Prostate gland (tissue), 2 donors: ENCODE measurements around the gene BRINP2.

ENCODE experiments used
- POLR2A ChIP-seq: fragments of 450-650 bp; IDR thresholded peaks from one replicate; pipeline ENCODE4 v1.6.1; 2016; ENCODE audit warnings: antibody characterized with exemption, mild to moderate bottlenecking
- POLR2AphosphoS5 ChIP-seq: sonication (generic); formaldehyde crosslinking; IDR thresholded peaks from one replicate; pipeline ENCODE4 v1.6.1; 2017; ENCODE audit warnings: antibody characterized with exemption
- TF ChIP-seq, protein P1 (sequence below), 4 experiments: fragments of 200-600 bp in 2 of 4; fragments of 450-650 bp in 2 of 4; sonication (generic) in 2 of 4; IDR thresholded peaks; 1 replicate in 3 of 4; 2 replicates in 1 of 4; pipeline ENCODE4 v1.5.1; 2016 to 2019; ENCODE audit warnings: antibody characterized with exemption in 4 of 4, mild to moderate bottlenecking in 2 of 4, moderate library complexity in 2 of 4

DNA sequence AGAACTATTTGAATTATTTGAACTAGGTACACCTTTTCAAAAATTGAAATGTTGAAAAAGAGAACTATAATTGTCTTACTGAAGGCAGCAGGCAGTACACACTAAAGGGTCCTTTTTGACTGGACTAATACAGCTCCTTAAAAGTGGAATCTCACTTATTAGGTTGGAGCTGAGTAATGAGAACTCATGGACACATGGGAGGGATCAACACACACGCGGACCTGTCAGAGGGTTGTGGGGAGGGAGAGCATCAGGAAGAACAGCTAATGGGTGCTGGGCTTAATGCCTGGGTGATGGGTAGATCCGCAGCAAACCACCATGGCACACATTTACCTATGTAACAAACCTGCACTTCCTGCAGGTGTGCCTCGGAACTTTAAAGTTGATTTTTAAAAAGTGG lies 145.0 kb downstream of the BRINP2 start:
- TF ChIP-seq, protein P1, sequence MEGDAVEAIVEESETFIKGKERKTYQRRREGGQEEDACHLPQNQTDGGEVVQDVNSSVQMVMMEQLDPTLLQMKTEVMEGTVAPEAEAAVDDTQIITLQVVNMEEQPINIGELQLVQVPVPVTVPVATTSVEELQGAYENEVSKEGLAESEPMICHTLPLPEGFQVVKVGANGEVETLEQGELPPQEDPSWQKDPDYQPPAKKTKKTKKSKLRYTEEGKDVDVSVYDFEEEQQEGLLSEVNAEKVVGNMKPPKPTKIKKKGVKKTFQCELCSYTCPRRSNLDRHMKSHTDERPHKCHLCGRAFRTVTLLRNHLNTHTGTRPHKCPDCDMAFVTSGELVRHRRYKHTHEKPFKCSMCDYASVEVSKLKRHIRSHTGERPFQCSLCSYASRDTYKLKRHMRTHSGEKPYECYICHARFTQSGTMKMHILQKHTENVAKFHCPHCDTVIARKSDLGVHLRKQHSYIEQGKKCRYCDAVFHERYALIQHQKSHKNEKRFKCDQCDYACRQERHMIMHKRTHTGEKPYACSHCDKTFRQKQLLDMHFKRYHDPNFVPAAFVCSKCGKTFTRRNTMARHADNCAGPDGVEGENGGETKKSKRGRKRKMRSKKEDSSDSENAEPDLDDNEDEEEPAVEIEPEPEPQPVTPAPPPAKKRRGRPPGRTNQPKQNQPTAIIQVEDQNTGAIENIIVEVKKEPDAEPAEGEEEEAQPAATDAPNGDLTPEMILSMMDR (IDR thresholded peaks at IDR 0.05): no peak
- TF ChIP-seq POLR2AphosphoS5: no peak
- no peak for TF ChIP-seq POLR2A
